GM12892 (cell line): Measurements from ENCODE around the gene GOLGA6L25.
"Not testable (repeated sequence)": the region's sequence is repeated elsewhere in the genome, so short reads cannot be mapped to it uniquely, and the experiment has no call there.

ENCODE experiments used
- POLR2A ChIP-seq: IDR thresholded peaks from 2 replicates; pipeline ENCODE4 v1.6.1; 2011; ENCODE audit warnings: low read depth, low read length, control low read depth
- POLR2AphosphoS5 ChIP-seq: IDR thresholded peaks from 2 replicates; pipeline ENCODE4 v1.6.1; 2011; ENCODE audit warnings: low read depth, low read length, control low read depth

- not testable (repeated sequence) for TF ChIP-seq POLR2A, POLR2AphosphoS5
Measured at GRCh38 chr15:28588977-28589606, 35.7 kb downstream of the GOLGA6L25 start.
